Activated T-helper 17 cell treated with anti-CD3 and anti-CD28 coated beads, Interleukin-2, amount 50 U/mL, for 72 hours (primary cell): ENCODE data around the gene TNFRSF8. TPM values are rescaled to one million over a fixed set of nuclear protein-coding genes. Genes with fewer than 3 reads are reported as not detected.

Experiments
- ATAC-seq: fragments of 150-1000 bp; cut with Tn5 transposase; replicated peaks from 2 replicates; pipeline ENCODE4 v1.10.0; 2021; ENCODE audit warnings: mild to moderate bottlenecking, moderate library complexity
- H3K27ac Mint-ChIP-seq: one replicate; pipeline ENCODE4 v1.8.0; 2022; ENCODE audit warnings: mixed read lengths
- H3K27me3 Mint-ChIP-seq: one replicate; pipeline ENCODE4 v1.8.0; 2022; ENCODE audit warnings: mixed read lengths
- H3K36me3 Mint-ChIP-seq: one replicate; pipeline ENCODE4 v1.8.0; 2022; ENCODE audit warnings: low read depth, mild to moderate bottlenecking, mixed read lengths
- H3K4me1 Mint-ChIP-seq: one replicate; pipeline ENCODE4 v1.8.0; 2022; ENCODE audit warnings: mixed read lengths
- H3K4me3 Mint-ChIP-seq: one replicate; pipeline ENCODE4 v1.8.0; 2022; ENCODE audit warnings: mild to moderate bottlenecking, mixed read lengths
- H3K9me3 Mint-ChIP-seq: one replicate; pipeline ENCODE4 v1.8.0; 2022; ENCODE audit warnings: mixed read lengths
- total RNA-seq, 2 donors: library from RNA; stranded (reverse); gene quantifications; one replicate each; pipeline ENCODE4 v1.2.3, GENCODE V29; 2022

TNFRSF8 gene
- total RNA-seq, 2 donors from 2014 or later, result 35.3 to 216 TPM

GRCh38 chr1:12172042-12172851, 109.1 kb downstream of the TNFRSF8 start:
- peaks cover 53% of the 10 kb centered on the region for H3K4me1 Mint-ChIP-seq
- peaks cover 100% of the 10 kb centered on the region for H3K36me3 Mint-ChIP-seq
- peaks cover 5% of the 10 kb centered on the region for H3K9me3 Mint-ChIP-seq
- no peaks in the 10 kb centered on the region for H3K27me3 Mint-ChIP-seq
- ATAC-seq, result peak; percentile 67
- peak overlapping the region; percentile 95 for H3K4me3 Mint-ChIP-seq
- H3K27ac Mint-ChIP-seq, result peak overlapping the region; percentile 73

GRCh38 chr1:12173041-12173509, 110.0 kb downstream of the TNFRSF8 start:
- no peak for ATAC-seq
- Mint-ChIP-seq H3K36me3 (peaks cover 100% of the 10 kb centered on the region), H3K9me3 (peaks cover 5% of the 10 kb centered on the region), H3K27ac (peak overlapping the region; percentile 73), H3K4me1 (peaks cover 60% of the 10 kb centered on the region), H3K27me3 (no peaks in the 10 kb centered on the region), H3K4me3 (peak overlapping the region; percentile 95)

DNA sequence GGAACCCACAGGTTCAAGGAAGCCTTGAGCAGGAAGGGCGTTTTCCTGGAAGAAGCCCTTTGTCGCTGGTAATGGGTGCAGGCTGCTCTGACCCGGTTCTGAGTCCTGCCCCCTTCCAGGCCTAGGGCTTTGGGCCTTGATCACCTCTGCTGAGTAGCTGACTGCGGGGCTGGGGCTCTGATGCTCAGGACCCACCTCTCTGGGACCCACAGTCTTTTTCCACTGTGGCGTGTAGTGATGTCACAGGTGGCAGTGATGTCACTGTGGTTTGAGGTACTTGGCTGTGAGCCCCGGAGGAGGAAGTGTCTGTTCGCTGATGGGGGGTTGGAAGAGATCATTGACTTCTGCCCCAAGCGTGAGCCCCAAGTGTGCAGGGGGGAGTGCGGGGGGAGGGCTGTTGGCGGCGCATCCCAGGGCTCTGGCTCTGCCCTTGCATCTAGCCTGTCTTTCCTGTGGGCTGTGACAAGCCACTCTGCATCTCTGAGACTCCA, 110.6 kb downstream of the TNFRSF8 start:
- Mint-ChIP-seq H3K4me3 (peak overlapping the region; percentile 95), H3K36me3 (peaks cover 100% of the 10 kb centered on the region), H3K27me3 (no peaks in the 10 kb centered on the region), H3K4me1 (peaks cover 64% of the 10 kb centered on the region), H3K27ac (peak overlapping the region; percentile 73), H3K9me3 (peaks cover 5% of the 10 kb centered on the region)
- peak; percentile 10 for ATAC-seq

DNA sequence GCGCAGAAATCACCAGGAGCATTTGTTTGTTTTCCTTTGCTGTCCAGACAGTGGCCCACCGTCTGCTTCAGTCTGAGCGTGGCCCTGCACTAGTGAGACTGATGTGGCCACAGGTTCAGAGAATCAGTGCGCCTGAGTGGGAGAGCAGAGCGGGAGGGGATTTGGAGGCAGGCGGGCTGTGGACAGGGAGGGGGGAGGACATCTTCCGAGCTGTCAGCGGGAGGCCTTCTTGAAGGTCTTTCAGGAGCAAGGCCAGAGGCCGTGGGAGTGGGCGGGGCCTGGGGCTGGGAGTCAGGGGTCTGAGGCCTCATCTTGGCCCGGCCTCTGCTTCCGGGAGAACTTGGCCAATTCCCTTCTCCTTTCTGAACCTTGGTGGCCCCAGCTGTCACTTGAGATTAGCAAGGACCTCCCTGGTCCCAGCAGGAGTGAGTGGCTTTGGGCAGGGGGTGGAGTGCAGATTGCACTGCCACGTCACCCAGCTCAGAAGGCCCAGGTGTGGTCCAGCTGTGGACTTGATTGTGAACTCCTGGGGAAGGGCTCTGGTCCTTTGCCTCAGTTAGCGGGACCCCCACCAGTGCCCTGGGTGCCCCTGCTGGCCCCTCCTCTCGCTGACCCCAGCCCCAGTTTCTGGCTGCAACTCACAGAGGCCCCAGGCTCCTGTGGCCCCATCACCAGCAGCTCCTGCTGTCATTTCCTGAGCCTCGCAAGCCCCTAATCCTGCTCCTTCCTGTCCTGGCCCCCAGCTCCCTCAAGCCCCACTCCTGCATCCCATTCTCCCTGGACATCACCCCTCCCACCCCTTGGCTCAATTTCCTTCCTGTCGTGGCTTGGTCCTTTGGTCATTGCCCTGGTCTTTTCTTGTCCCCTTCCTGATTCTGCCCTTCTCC, 112.1 kb downstream of the TNFRSF8 start:
- Mint-ChIP-seq H3K36me3 (peaks cover 100% of the 10 kb centered on the region), H3K4me3 (peak overlapping the region; percentile 95), H3K4me1 (peaks cover 61% of the 10 kb centered on the region), H3K9me3 (peaks cover 5% of the 10 kb centered on the region), H3K27me3 (no peaks in the 10 kb centered on the region), H3K27ac (peak overlapping the region; percentile 73)
- ATAC-seq, result no peak

DNA sequence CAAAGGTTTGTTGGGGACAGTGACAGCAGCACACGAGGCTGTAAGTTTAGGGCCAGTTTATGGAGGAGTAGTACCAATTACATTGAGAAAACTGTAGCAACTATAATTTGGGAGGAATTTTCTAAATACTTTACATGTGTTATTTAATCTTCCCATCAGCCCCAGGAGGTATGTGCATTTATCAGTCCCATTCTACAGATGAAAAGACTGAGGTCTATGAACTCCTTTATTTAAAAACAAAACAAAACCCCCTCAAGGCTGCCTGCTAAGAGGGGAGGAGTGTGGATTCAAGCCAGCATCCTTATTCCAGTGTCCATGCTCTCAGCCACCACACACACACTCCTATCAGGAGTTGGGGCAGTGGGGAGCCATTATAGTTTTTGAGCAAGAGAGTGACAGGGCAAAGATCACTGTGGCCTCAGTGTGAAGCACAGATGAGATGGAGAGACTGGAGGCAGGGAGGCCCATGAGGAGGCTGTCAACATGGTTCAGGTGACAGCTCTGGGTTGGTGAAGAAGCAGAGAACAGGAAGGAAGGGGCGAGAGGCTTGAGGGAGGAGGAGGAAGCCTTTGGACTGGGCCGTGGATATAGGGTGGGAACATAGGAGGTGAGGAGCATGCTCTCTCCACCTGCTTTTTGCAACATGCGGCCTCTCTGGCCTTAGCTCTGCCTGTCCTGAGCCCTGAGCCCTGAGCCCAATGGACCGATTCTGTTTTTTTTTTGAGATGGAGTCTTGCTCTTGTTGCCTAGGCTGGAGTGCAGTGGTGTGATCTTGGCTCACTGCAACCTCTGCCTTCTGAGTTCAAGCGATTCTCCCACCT, 113.4 kb downstream of the TNFRSF8 start:
- peak overlapping the region; percentile 95 for H3K4me3 Mint-ChIP-seq
- H3K27me3 Mint-ChIP-seq, result no peaks in the 10 kb centered on the region
- peaks cover 53% of the 10 kb centered on the region for H3K4me1 Mint-ChIP-seq
- ATAC-seq, result no peak
- H3K36me3 Mint-ChIP-seq, result peaks cover 100% of the 10 kb centered on the region
- H3K27ac Mint-ChIP-seq, result peak overlapping the region; percentile 73
- peaks cover 1% of the 10 kb centered on the region for H3K9me3 Mint-ChIP-seq

DNA sequence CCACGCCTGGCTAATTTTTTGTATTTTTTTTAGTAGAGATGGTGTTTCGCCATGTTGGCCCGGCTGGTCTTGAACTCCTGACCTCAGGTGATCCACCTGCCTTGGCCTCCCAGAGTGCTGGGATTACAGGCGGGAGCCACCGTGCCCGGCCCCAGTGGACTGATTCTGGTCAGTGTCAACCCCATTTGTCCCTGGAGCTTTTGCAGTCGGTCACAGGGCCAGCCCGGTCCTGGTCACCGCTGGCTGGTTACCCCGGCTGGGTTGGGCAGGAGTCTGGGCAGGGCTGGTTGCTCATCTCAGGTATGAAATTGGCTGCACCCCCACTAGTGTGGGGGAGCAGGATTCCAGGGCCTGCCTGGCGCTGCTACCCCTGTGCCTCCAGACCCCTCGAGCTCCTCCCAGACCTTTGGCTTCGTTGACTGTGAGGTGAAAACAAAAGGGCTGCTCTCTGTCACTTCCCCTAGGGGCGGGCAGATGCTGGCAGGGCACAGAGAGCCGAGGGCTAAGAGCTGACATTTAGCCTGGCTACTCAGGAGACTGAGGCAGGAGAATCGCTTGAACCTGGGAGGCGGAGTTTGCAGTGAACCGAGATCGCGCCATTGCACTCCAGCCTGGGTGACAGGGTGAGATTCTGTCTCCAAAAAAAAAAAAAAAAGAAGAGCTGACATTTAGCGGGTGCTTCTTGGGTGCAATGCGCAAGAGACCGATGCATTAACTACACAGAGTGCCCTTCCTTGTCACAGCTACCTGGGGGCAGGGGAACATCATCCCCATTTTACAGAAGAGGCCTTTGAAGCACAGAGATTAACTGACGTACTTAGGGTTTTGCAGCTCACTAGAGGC, 114.3 kb downstream of the TNFRSF8 start:
- peak; percentile 2 for ATAC-seq
- no peaks in the 10 kb centered on the region for H3K9me3 Mint-ChIP-seq

GRCh38 chr1:12177999-12178441, 114.9 kb downstream of the TNFRSF8 start:
- Mint-ChIP-seq H3K27me3 (no peaks in the 10 kb centered on the region), H3K4me1 (peaks cover 63% of the 10 kb centered on the region), H3K4me3 (peak overlapping the region; percentile 95), H3K27ac (peak overlapping the region; percentile 99), H3K36me3 (peaks cover 100% of the 10 kb centered on the region), H3K9me3 (no peaks in the 10 kb centered on the region)
- peak; percentile 76 for ATAC-seq

More for the DNA sequence above, 114.3 kb downstream of the TNFRSF8 start:
- Mint-ChIP-seq H3K27me3 (no peaks in the 10 kb centered on the region), H3K36me3 (peaks cover 100% of the 10 kb centered on the region), H3K4me3 (peak overlapping the region; percentile 95), H3K4me1 (peaks cover 60% of the 10 kb centered on the region), H3K27ac (peak overlapping the region; percentile 99)

DNA sequence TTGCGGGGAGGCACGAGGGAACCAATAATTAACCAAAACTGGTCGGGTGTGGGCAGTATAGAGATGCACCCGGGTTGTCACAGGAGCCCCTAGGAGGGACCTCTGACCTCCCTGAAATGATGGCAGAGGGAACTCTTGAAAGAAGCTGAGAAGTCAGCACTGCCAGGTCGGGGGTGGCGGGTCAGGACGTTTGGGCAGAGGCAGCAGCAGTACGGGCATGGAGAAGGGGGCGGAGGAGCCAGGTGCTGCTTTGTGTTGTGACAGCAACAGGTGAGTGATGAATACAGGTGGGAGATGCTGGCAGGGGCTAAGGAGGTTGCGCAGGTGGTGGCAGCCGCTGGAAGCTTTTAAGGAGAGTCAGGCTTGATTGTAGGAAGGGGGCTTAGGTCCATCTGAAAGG, 115.4 kb downstream of the TNFRSF8 start:
- Mint-ChIP-seq H3K4me1 (peaks cover 61% of the 10 kb centered on the region), H3K9me3 (no peaks in the 10 kb centered on the region), H3K27me3 (no peaks in the 10 kb centered on the region), H3K4me3 (peak overlapping the region; percentile 95), H3K36me3 (peaks cover 100% of the 10 kb centered on the region), H3K27ac (peak overlapping the region; percentile 99)
- no peak for ATAC-seq

DNA sequence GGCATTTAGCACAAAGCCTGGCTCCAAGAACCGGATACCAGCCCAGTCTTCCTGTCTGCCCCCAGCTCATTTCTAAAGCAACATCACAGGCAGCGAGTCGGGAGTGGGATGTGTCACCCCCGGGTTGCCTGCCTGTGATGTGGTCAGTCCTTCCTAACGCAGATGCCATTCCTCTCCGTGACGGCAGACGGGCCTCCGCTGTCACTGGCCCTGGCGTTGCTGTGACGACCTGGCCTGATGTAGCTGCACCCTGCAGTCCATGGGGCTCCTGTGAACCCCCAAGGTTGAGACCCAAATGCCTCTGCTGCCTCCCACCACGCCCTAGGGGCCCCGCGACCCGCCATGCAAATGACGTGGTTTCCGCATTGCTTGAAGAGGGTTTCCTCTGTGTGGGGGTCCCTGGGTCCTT, 116.0 kb downstream of the TNFRSF8 start:
- no peaks in the 10 kb centered on the region for H3K9me3 Mint-ChIP-seq
- H3K4me3 Mint-ChIP-seq, result peak overlapping the region; percentile 95
- H3K27me3 Mint-ChIP-seq, result no peaks in the 10 kb centered on the region
- peak overlapping the region; percentile 99 for H3K27ac Mint-ChIP-seq
- peaks cover 100% of the 10 kb centered on the region for H3K36me3 Mint-ChIP-seq
- peaks cover 60% of the 10 kb centered on the region for H3K4me1 Mint-ChIP-seq
- peak; percentile 78 for ATAC-seq

DNA sequence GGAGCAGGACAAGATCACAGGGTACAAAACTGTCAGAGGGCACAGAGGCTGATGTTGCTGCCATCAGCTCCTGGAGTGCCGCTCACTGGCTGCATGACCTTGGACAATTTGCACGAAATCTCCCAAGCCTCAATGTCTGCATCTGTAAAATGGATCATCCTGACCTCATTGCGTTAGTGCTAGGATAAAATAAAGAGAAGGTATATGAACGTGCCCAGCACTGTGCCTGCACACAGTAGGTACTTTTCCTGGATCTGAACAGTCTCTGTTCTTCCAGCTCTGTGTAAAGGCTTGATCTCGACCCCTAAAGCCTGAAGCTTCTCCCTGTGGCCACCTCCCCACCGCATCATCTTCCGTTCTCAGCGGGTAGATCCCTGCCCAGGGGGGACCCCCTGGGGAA, 116.6 kb downstream of the TNFRSF8 start:
- Mint-ChIP-seq H3K36me3 (peaks cover 100% of the 10 kb centered on the region), H3K4me3 (peak overlapping the region; percentile 95), H3K9me3 (no peaks in the 10 kb centered on the region), H3K27me3 (no peaks in the 10 kb centered on the region), H3K27ac (peak overlapping the region; percentile 99), H3K4me1 (peaks cover 60% of the 10 kb centered on the region)
- no peak for ATAC-seq

GRCh38 chr1:12180315-12180714, 117.2 kb downstream of the TNFRSF8 start:
- peak overlapping the region; percentile 99 for H3K27ac Mint-ChIP-seq
- ATAC-seq, result no peak
- H3K4me1 Mint-ChIP-seq, result peaks cover 62% of the 10 kb centered on the region

GRCh38 chr1:12180903-12181302, 117.8 kb downstream of the TNFRSF8 start:
- no peak for ATAC-seq
- peak overlapping the region; percentile 95 for H3K4me3 Mint-ChIP-seq
- peak overlapping the region; percentile 87 for H3K27ac Mint-ChIP-seq
- H3K36me3 Mint-ChIP-seq, result peaks cover 100% of the 10 kb centered on the region
- peaks cover 62% of the 10 kb centered on the region for H3K4me1 Mint-ChIP-seq
- H3K27me3 Mint-ChIP-seq, result no peaks in the 10 kb centered on the region
- H3K9me3 Mint-ChIP-seq, result no peaks in the 10 kb centered on the region

More at GRCh38 chr1:12180315-12180714, 117.2 kb downstream of the TNFRSF8 start:
- Mint-ChIP-seq H3K4me3 (peak overlapping the region; percentile 95), H3K27me3 (no peaks in the 10 kb centered on the region), H3K9me3 (no peaks in the 10 kb centered on the region), H3K36me3 (peaks cover 100% of the 10 kb centered on the region)

DNA sequence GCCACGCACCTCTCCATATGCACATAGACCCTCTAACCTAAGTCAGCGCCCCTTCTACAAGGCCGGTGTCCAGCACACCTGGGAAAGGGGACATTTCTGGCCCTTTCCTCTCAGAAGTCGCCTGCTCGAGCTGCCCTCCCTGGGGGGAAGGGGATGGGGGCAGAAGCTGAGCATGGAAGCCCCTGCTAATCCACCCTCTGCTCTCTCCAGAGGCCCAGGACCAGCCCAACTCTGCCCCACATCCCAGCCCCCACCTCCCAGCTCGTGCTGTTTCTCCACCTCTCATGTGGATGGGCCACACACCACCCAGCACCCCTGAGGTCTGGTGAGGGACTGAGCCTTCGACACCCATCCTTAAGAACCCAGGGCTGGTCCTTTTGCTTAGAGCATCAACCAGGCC, 118.5 kb downstream of the TNFRSF8 start:
- H3K4me3 Mint-ChIP-seq, result peak overlapping the region; percentile 95
- H3K27ac Mint-ChIP-seq, result peak overlapping the region; percentile 87
- H3K4me1 Mint-ChIP-seq, result peaks cover 58% of the 10 kb centered on the region
- ATAC-seq, result no peak
- H3K9me3 Mint-ChIP-seq, result no peaks in the 10 kb centered on the region
- H3K27me3 Mint-ChIP-seq, result no peaks in the 10 kb centered on the region
- peaks cover 100% of the 10 kb centered on the region for H3K36me3 Mint-ChIP-seq
